Astrocyte of the cerebellum (primary cell): ENCODE data around the gene APOE.

Source experiments
- DNase-seq: peaks from one replicate; pipeline ENCODE4 v3.0.0-alpha.2; 2011; ENCODE audit warnings: low read depth
- H3K4me3 ChIP-seq: 2 replicates; pipeline ENCODE4 v1.5.1; 2011; ENCODE audit warnings: mild to moderate bottlenecking, low read depth, low read length, moderate library complexity
- in situ Hi-C: cut with HindIII; loops from 2 replicates; pipeline ENCODE4 v1.10.0; 2017; ENCODE audit warnings: low sequenced_read_pairs
- TF ChIP-seq, protein P1 (sequence below): IDR thresholded peaks from 2 replicates; pipeline ENCODE4 v1.5.1; 2012; ENCODE audit warnings: low read length, low read depth, moderate library complexity, mild to moderate bottlenecking; ENCODE audit errors: missing control alignments

Gene APOE

DNA sequence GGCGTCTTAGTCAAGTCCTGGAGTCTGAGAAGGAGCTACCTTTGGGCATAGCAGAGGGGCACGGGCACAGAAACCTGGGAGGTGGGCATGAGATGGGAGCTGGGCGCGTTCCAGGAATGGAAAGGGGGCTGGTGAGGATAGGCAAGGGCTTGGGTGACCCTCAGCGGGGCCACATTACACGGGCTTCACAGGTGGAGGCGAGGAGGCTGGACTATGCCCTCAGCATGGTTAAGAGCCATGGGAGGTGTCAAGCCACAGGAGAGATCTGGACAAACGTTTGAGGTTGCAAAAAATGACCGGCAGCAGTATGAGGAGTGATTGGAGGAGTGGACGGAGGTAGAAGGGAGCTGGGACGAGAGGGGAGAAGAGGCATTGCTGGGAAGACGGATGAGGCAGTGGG is 38.0 kb upstream of the APOE start:
- H3K4me3 ChIP-seq, result no peak overlapping the region
- TF ChIP-seq, protein P1, sequence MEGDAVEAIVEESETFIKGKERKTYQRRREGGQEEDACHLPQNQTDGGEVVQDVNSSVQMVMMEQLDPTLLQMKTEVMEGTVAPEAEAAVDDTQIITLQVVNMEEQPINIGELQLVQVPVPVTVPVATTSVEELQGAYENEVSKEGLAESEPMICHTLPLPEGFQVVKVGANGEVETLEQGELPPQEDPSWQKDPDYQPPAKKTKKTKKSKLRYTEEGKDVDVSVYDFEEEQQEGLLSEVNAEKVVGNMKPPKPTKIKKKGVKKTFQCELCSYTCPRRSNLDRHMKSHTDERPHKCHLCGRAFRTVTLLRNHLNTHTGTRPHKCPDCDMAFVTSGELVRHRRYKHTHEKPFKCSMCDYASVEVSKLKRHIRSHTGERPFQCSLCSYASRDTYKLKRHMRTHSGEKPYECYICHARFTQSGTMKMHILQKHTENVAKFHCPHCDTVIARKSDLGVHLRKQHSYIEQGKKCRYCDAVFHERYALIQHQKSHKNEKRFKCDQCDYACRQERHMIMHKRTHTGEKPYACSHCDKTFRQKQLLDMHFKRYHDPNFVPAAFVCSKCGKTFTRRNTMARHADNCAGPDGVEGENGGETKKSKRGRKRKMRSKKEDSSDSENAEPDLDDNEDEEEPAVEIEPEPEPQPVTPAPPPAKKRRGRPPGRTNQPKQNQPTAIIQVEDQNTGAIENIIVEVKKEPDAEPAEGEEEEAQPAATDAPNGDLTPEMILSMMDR, result no peak
- in situ Hi-C loops, result no loop called here

DNA sequence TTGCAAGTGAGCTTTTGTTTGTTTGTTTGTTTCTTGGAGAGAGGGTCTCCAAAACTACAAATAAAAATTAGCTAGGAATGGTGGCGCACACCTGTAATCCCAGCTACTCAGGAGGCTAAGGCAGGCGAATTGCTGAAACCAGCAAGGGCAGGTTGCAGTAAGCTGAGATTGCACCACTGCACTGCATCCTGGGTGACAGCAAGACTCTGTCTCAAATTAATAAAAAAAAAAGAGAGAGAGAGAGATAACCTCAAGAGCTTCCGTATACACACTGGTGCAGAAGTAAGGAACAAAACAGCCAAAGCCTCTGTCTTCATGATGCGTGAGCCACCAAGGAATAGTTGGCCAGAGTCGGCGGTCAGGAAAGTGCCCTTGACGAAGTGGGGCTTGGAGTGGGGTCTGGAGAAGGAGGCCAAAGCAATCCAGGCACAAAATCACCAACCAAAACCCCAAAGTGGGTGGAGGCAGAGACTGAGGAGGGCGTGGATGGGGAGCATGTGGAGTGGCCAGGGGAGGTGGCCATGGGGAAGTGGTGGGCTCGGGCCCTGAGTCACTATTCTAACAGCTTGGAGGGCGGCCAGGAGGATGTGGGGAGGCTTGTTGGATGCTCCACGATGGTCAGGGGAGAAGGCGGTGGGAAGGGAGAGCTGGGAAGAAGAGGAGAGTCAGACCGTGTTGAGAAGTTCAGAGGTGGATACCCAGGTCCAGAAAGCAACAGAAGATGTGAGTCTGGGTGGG is 35.7 kb upstream of the APOE start:
- TF ChIP-seq, protein P1, result no peak
- no peak overlapping the region for H3K4me3 ChIP-seq
- peak; percentile 93 for DNase-seq
- in situ Hi-C loops, result no loop called here

More for the DNA sequence above, 38.0 kb upstream of the APOE start:
- DNase-seq, result no peak

DNA sequence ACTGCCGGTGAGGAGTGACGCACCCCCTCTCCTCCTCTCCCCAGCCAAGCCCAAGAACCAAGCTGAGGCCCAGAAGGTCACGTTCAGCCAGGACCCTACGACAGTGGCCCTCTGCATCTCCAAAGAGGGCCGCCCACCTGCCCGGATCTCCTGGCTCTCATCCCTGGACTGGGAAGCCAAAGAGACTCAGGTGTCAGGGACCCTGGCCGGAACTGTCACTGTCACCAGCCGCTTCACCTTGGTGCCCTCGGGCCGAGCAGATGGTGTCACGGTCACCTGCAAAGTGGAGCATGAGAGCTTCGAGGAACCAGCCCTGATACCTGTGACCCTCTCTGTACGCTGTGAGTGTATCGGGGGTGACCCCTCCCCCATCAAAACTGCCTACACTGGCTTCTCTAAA is 33.8 kb upstream of the APOE start:
- DNase-seq, result no peak
- TF ChIP-seq, protein P1, result no peak
- in situ Hi-C loops, result no loop called here
- no peak overlapping the region for H3K4me3 ChIP-seq

DNA sequence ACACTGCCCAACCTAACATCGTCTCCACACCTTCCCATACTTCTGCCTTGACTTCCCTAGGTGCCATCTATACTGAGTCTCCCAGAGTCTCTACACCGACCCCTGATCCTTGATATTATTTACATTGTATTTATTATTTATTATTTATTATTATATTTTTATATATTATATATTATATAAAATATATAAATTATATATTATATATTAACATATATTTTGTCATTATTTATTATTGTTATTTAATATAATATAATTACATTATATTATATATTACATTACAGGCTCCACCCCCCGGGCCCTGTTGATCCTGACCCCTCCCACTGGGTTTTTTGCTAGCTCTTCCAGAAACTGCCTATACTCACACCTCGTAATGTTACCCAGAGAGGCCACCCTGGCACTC is 32.9 kb upstream of the APOE start:
- DNase-seq, result no peak
- TF ChIP-seq, protein P1, result no peak
- H3K4me3 ChIP-seq, result no peak overlapping the region
- in situ Hi-C loops, result no loop called here

DNA sequence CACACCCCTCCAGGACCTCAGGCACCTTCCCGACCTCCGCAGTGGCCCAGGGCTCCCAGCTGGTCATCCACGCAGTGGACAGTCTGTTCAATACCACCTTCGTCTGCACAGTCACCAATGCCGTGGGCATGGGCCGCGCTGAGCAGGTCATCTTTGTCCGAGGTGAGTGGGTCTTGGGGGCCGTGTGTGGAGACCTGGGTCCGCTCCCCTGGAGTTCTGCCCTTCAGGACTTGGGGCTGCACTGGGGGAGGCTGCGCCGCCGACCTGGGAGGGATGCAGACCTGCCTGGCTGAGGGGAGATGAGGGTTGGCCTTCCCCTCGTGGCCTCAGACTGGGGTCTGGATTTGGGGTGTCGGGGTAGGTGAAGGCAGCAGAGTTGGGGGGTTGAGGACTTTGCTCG is 31.3 kb upstream of the APOE start:
- DNase-seq, result no peak
- TF ChIP-seq, protein P1, result no peak
- H3K4me3 ChIP-seq, result no peak overlapping the region
- in situ Hi-C loops, result no loop called here

DNA sequence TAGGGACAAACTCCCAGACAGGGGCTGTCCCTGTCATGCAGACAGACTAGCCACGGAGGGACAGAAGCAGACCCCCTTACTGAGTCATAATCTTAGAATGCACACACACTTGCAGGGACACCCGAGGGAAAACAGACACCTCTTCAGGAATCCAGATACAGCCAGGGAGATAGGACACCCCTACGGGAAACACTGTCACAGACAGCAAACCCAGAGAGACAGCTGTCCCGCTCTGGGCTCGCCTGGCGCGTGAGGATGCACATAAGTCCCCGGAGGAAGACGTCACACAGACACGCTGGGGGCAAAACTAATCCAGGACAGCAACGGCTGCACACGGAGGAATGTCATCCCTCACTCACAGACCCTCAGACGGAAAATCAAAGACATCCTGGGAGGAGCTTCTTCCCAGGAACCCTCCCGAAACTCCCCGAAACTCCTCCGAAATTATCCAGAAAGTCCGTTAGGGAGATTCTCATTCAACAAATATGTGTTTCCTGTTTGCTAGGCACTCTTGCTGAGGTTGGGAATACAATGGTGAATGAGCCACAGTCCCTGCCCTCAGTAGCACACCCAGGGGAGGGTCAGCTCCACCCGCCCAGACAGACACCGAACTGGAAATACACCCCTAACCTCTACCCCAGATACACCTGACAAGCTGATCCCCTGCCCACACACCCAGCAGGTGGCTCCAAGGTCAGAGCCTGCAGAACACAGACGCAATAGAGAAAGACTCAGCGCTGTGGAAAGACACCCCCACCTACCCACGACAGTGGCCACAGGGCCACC is 29.7 kb upstream of the APOE start:
- TF ChIP-seq, protein P1, result no peak
- no peak overlapping the region for H3K4me3 ChIP-seq
- in situ Hi-C loops, result no loop called here
- DNase-seq, result no peak
